IPS-NIHi11 (cell line): ENCODE data around the gene PPP2R3C.
"Not testable (repeated sequence)": the region's sequence is repeated elsewhere in the genome, so short reads cannot be mapped to it uniquely, and the experiment has no call there.

Experiments used
- DNase-seq: peaks from one replicate; pipeline ENCODE4 v3.0.0; 2012; ENCODE audit warnings: mixed read lengths, low spot score

Gene PPP2R3C

DNA sequence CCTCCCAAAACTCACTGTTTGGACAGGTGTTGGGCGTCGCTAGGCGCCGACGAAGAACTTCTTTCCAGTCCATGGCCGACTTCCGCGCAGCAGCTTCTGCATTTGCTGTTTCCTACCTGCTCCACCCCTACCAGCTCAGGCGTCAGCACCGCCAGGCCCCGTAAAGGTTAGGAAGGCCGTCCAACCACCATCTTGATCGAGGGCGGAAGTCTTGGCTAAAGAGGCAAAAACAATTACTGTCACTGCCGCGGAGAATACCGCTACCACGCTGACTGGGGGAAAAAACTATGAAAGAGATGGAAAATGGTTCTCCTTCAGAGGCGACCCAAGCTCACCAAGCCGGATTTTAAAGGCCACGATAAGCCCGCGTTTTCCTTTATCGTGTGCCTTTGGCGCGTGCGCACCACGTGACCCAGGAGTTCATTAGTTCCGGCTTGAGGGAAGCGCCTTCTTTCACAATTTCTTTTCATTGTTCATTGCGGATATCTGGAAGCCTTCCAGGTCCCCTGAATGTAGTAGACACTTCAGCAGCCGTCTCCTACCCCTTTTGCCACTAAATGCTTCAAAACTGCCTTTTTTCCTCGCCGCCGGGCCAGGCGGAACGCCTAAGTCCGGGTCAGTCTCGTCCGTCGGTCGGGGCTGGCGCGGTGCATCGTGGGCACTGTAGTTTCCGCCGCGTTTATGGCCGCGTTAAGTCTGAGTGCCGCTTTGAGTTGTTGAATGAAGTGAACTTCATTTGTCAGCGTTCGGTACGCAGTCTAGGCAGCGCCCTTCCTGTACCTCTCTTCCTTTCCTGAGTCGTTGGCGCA is at the start of gene PPP2R3C, which contains the start of gene PRORP:
TSS of gene PPP2R3C (minus strand) at position 104 of the 809 bp plus-strand sequence. CDS start at position 73, 31 bp downstream.
TSS of gene PRORP (plus strand) at position 666 of the 809 bp plus-strand sequence. CDS start 694 bp downstream, outside the sequence.
- peak; percentile 93 for DNase-seq

DNA sequence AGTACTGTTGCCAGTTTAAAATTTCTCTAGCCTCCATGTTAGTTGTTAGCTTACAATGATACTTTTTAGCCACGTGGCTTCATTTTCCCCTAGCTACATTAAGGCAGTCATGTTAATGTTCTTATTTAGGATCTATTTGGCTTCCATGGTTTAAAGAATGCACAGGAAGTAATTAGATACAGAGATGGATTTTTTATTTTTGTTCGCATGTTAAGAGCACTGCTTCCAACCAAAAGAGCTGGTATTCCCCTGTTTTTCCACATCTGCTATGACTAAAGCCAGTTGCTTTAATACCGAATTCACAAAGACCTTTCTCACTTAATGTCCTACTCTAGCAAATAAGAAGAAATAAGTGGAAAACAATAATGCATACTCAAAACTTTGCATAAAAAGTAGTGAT is 45.7 kb upstream of the PPP2R3C start:
- DNase-seq: no peak

DNA sequence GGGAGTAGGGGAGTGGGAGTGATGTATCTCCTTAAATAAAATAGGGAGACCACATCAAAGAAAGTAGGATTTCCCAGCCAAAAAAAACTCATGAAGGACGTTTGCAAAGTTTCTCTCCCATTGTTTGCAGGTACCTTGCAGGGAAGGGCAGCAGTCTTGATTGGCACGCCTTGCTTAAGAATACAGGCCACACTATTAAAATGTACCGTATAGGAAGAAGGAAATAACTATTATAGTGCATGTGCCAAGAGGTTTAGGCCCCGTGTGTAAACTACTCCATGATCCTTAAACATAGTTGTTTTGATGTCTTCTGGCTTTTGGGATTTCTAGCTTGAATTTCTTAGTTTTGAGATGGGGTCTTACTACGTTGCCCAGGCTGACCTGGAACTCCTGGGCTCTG is 43.1 kb upstream of the PPP2R3C start:
- DNase-seq: no peak

DNA sequence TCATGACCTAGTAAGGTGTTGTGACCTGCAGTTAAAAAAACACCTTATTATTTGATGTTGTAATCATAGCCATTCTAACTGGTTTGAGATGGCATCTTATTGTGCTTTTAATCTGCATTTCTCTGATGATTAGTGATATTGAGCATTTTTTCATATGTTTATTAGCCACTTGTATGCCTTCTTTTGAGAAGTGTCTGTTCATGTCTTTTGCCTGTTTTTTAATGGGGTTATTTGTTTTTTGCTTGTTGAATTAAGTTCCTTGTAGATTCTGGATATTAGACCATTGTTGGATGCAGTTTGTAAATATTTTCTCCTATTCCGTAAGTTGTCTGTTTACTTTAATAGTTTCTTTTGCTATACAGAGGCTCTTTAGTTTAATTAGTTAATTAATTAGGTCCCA is 41.6 kb upstream of the PPP2R3C start:
- no peak for DNase-seq

DNA sequence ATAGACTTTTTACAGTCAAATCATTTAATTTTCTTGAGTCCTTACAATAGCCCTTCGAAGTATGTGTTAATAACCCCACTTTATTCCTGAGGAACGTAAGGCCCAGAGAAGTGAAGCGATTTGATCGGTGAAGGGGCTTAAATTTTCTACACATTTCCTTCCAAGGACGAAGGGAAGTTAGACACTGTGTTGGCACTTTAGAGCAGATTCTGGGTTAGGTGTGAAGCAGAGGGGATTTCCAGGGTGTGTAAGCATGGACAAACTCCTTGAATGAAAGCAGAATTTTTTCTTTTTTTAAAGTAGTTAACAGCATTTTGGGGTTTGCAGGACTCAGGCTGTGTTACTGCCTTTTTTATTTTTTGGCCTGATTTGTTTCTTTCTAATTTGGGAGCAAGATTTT is 39.4 kb upstream of the PPP2R3C start:
- DNase-seq: no peak

DNA sequence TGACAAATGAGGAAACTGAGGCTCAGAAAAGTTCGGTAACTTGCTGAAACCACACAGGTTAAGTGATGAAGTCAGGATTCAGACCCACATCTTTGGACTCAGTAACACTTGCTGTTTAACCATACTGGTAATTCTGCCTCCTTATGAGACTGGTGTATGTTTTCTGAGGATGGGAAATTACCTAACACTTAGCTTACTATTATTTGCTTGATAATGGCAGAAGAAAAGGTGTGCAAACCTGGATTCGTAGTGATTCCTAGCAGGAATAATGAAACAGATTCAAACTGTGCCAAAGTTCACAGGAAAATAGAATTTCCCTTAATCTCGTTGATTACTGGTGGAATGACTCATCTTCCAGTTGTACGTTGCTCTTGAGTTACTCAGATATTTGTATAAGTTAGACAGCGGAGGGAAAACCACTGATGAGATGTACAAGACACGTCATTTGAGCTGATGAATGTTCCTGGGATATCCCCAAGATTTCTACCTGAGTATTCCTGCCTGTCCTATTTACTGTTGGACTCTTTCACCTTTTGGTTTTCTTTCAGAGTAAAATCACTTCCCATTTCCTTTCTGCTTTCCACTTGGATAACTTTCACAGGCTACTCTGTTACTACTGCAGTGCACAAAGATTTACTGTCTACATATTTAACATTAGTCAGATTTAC is 38.1 kb upstream of the PPP2R3C start:
- no peak for DNase-seq

DNA sequence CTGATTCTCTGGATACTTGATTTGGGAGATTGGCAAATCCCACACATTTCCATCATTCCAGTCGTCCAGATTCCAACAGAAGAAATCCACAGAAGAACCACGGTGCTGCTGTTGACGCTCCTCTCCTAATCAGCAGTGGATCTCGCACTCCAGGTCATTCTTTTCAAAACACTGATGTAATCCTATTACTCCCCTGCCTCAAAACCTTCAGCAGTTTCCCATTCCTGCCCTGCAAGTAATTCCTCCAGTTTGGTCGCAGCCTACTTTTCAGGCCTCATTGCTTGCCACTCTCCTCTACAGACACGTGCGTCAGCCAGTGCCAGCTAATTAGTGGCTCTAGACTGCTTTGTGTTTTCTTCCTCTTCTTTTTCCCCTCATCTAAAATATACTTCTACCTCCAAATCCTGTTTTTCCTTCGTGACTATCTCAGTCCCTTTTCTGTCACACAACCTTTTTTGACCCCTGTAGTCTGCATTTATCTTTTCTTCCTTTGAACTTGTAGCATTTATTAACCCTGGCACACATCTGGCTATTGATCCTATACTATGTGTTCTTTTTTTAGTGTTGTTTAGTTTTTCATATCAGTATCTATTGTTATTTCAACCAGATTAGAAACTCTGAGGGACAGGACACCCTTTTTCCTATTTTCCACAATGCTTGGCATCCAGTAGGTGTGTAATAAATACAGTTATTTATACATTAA is 37.3 kb upstream of the PPP2R3C start:
- DNase-seq: no peak

DNA sequence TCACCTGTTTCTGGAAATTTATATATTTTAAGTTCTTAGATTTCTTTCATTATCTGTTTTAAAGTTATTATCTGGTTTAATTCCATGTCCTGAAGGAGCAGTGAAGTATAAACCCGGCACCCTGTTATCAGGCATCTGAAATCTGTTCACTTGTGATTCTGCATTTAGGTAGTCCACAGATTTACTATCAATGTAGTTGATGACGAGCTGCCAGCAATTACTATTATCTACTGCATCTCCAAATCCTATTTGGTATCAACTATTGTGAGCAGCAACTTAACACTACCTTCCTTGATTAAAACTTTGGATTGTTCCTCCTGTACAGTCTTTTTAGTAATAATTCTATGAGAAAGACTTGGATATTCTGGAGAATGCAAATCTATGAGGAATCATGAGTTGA is 36.7 kb upstream of the PPP2R3C start:
- no peak for DNase-seq

DNA sequence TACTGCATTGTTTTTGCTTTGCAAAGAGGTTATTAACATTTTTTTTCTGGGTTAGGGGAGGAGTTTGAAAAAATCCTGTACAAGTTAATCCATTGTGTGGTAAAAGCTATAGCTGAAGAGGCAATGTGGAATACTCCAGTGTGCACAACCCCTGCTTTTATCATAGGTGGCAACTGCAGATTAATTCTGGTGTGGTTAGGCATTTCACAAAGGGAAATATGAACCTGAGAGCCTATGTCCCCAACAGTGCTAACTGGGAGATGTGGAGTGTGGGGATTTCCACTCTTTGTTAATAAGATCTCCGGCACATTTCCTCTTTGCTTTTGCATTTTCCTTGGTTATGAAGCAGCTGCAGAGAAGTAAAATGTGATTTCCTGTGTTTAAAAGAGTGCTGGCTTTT is 34.2 kb upstream of the PPP2R3C start:
- DNase-seq: no peak

DNA sequence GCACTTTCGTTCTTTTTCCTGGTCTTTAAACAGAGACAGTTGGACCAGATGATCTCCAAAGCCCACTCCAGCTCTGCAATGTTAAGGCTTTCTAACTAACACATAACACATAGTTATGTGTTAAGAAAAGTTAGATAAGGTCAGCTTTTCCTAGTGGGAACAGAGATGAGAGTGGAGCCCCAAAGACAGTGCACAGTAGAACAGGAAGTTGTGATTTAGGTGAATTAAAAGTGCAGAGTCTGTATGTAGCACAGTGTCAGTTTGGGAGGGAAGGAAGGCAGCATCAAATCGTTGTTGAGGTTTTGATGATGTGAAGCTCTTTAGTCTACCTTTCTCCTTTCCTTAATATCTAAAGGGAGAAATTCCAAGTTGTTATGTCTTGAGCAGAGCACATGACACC is 32.2 kb upstream of the PPP2R3C start:
- no peak for DNase-seq

DNA sequence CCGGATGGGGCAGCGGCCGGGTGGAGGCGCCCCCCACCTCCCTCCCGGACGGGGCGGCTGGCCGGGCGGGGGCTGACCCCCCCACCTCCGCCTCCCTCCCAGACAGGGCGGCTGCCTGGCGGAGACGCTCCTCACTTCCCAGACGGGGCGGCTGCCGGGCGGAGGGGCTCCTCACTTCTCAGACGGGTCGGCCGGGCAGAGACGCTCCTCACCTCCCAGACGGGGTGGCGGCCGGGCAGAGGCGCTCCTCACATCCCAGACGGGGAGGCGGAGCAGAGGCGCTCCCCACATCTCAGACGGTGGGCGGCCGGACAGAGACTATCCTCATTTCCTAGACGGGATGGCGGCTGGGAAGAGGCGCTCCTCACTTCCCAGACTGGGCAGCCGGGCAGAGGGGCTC is 30.7 kb upstream of the PPP2R3C start:
- DNase-seq: not testable (repeated sequence)

DNA sequence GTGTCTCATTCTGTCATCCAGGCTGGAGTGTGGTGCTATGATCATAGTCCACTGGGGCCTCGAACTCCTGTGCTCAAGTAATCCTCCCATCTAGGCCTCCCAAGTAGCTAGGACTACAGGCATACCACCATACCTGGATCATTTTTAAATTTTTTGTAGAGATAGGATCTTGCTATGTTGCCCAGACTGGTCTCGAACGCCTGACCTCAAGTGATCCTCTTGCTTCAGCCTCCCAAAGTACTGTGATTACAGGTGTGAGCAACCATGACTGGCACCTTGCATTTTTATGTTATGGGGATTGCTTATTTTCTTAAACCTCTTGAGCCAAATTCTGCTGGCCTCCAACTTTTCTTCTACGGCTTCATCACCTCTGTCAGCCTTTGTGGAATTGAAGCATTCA is 27.4 kb upstream of the PPP2R3C start:
- no peak for DNase-seq

DNA sequence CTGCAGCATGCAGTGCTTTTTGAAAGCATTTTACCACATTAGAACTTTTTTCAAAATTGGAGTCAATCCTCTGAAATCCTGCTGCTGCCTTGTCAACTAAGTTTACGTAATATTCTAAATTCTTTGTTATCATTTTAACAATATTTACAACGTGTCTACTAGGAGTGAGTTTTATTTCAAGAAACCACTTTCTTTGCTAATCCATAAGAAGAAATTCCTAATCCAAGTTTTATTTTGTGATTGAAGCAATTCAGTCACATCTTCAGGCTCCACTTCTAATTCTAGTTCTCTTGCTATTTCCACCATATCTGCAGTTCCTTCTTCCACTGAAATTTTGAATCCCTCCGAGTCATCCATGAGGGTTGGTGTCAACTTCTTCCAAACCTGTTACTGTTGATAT is 25.9 kb upstream of the PPP2R3C start:
- DNase-seq: no peak

DNA sequence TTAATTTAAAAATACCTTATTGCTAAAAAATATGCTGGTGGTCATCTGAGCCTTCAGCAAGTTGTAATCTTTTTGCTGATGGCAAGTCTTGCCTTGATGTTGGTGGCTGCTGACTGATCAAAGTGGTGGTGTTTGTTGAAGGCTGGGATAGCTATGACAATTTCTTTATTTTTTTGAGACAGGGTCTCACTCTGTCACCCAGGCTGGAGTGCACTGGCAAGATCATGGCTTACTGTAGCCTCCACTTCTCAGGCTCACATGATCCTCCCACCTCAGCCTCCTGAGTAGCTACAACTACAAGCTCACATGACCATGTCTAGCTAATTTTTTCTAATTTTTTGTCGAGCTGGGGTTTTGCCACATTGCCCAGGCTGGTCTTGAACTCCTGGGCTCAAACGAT is 25.4 kb upstream of the PPP2R3C start:
- no peak for DNase-seq

DNA sequence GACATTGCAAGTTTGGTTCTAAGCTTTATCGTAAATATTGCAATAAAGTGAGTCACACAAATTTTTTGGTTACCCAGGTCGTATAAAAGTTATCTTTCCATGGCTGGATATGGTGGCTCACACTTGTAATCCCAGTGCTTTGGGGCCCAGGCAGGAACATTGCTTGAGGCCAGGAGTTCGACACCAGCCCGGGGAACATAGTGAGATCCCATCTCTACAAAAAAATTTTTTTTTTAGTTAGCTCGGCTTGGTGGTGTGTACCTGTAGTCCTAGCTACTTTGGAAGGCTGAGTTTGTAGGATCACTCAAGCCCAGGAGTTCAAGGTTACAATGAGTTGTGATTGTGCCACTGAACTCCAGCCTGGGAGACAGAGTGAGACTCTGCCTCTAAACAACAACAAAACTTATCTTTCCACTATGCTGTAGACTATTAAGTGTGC is 24.9 kb upstream of the PPP2R3C start:
- DNase-seq: no peak

DNA sequence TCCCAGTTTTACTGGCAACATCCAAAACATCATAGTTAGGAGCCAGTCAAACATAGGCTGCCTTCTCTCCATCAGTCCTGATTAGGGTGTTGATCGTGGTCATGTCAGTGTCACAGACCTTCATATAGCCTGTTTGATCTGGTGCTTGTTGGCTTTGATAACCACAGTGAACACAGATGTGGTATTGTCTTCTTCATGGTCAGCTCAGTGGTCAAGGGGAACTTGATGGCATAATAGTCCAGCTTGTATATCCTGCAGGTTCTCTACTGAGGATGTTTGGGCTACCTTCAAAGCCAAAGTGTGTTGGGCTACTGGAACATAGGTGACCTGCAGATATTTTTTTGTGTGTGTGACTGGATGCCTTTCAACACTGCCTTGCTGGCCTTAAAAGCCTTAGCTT is 22.2 kb upstream of the PPP2R3C start:
- no peak for DNase-seq

DNA sequence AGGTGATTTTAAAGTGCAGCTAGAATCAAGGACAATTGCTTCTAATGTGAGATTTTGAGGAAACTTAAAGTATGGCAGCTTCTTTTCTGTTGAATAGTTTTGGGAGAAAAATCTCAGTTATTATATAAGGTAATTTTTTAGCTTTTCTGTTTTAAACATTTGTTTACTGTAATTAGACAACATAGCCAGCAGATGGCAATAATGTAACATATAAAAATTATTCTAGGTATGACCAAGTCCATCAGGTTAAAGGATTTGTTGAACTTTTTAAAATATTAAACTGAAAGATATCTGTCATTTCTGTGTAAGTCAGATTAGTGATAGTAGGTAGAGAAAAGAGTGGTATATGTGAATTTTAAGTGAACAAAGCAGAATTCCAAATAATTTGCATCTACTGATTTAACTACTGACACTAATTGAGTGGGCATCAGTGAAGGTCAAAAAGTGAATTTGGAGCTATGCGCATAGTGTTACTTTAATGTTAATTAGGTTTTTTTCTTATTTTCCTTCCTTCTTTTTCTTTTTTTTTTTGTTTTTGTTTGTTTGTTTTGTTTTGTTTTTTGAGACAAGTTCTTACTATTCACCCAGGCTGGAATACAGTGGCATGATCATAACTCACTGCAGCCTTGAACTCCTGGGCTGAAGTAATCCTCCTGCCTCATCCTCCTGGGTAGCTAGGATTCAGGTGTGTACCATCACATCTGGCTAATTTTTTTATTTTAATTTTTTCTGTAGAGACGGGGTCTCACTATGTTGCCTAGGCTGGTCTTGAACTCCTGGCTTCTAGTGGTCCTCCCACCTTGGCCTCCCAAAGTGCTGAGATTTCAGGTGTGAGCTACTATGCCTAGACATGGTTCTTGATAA is 19.2 kb upstream of the PPP2R3C start:
- DNase-seq: no peak

DNA sequence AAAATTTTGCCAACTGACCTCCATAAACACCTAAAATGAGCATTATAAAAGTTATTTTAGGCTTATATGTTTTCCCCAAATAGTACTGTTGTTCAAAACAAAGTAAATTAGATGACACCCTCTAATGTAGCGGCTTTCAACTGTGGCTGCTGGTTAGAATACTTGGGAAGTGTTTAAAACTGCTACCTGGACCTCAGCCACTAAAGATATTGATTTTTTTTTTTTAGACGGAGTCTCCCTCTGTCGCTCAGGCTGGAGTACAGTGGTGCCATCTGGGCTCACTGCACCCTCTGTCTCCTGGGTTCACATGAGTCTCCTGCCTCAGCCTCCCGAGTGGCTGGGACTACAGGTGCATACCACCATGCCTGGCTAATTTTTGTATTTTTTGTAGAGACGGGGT is 16.8 kb upstream of the PPP2R3C start:
- DNase-seq: no peak

DNA sequence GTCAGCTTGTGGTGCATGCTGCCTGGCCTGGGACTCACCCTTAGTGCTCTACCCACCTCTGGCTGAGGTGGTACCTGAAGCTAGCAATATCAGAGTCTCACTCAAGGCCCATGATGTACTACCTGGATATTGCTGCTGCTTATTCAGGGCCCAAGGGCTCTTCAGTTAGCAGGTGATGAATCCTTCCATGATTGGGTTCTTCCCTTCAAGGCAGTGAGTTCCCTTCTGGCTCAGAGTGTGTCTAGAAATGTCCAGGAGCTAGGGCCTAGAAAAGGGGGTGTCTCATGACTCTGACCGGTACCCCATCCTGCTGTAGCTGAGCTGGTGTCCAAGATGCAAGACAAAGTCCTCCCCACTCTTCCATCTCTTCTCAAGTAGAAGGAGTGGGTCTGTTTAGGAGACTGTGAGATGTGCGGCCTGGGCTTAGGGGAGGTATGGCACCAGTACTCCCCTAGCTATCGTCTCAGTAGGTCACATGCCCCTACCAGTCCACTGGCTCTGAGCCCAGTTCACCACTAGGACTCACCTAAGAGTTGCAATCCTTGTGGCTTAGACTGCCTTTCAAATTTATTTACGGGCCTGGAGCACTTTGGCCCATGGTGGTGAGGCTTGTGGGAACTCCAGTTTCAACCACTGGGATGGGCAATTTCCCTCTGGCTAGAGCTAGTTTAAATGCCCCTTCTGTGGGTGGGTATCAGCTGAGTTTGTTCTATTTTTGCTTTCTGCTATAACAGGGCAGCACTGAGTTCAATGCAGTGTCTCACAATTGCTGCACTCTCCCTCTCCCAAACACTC is 12.7 kb upstream of the PPP2R3C start:
- no peak for DNase-seq

DNA sequence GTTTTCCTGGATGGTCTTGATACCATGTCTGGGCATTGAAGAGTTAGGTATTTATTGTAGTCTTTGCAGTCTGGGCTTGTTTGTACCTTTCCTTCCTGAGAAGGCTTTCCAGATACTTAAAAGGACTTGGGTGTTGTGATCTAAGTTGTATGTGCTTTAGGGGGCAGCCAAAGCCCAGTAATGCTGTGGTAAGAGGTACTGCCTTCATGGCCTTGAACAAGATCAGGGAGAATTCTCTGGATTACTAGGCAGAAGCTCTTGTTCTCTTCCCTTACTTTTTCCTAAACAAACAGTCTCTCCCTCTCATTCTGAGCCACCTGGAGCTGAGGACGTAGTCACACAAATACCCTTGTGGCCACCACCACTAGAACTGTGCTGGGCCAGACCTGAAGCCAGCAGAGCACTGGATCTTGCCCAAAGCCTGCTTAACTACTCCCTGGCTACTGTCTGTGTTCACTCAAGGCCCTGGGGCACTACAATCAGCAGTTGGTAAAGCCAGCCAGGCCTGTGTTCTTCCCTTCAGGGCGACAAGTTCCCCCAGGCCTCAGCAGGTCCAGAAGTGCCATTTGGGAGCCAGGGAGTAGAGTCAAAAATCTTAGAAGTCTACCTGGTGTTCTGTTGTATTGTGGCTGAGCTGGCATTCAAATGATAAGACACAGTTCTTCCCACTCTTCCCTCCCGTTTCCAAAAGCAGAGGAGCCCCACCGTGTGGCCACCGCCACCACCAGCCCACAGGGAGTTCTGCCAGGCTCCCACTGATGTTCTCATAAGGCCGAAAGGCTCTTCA is 11.9 kb upstream of the PPP2R3C start:
- DNase-seq: no peak
